GM12878 (cell line): Measurements from ENCODE around the gene KIF5A. TPM values are rescaled to one million over a fixed set of nuclear protein-coding genes. Genes with fewer than 3 reads are reported as not detected.
"Not testable (repeated sequence)": the region's sequence is repeated elsewhere in the genome, so short reads cannot be mapped to it uniquely, and the experiment has no call there.

ENCODE experiments used
- ATAC-seq: fragments of 200-7000 bp; cut with Tn5 transposase; 3 replicates; pipeline ENCODE4 v1.9.1; 2020; ENCODE audit warnings: mild to moderate bottlenecking, moderate library complexity
- BruUV-seq: library from RNA; stranded (reverse); fragments of 400-500 nt; replicated peaks from 2 replicates; lab custom pipeline; 2021; lab: Mats Ljungman, UMichigan
- CTCF ChIA-PET: fragments of 300-600 bp; sonication (Branson Sonifier 250); formaldehyde crosslinking; extraction: SDS; loops from one replicate; lab custom pipeline; 2021; ENCODE audit warnings: inconsistent platforms; lab: Yijun Ruan, JAX
- POLR2A ChIA-PET: fragments of 350-600 bp; formaldehyde crosslinking; extraction: SDS; loops from one replicate; lab custom pipeline; 2021; ENCODE audit warnings: inconsistent platforms; lab: Charles Lee
- RAD21 ChIA-PET: fragments of 300-600 bp; sonication (Branson Sonifier 250); formaldehyde crosslinking; loops from one replicate; lab custom pipeline; 2023; ENCODE audit warnings: antibody characterized with exemption; ENCODE audit not compliant: unreplicated experiment; lab: Charles Lee
- SMC1A ChIA-PET: fragments of 300-600 bp; sonication (Branson Sonifier 250); formaldehyde crosslinking; loops from one replicate; lab custom pipeline; 2023; ENCODE audit not compliant: unreplicated experiment, uncharacterized antibody; lab: Charles Lee
- DNase-seq: peaks from one replicate; pipeline ENCODE4 v3.0.0-alpha.2; 2011; ENCODE audit warnings: low read depth, low spot score
- FAIRE-seq: peaks from 3 replicates; lab custom pipeline; 2011; peaks lifted over from hg19 to GRCh38; lab: Jason Lieb, UNC
- H2AFZ ChIP-seq: 2 replicates; pipeline ENCODE4 v1.6.0; 2011; ENCODE audit warnings: low read depth, low read length, control low read depth; ENCODE audit not compliant: control insufficient read depth
- H3K27ac ChIP-seq: 2 replicates; pipeline ENCODE4 v1.5.1; 2011; ENCODE audit warnings: control low read depth; ENCODE audit not compliant: control insufficient read depth, insufficient read depth
- H3K27me3 ChIP-seq, 2 experiments: replicated peaks in 1 of 2; 2 replicates each; pipeline versions ENCODE4 v1.6.0 to v1.6.1; 2011; ENCODE audit warnings: low read length in 1 of 2; ENCODE audit not compliant: control insufficient read depth in 2 of 2, insufficient read depth in 2 of 2
- H3K36me3 ChIP-seq, 2 experiments: 2 replicates each; pipeline ENCODE4 v1.5.1; 2011; ENCODE audit warnings: low read length in 1 of 2; ENCODE audit not compliant: control insufficient read depth in 2 of 2, insufficient read depth in 2 of 2
- H3K4me1 ChIP-seq: 2 replicates; pipeline ENCODE4 v1.6.1; 2011; ENCODE audit warnings: mild to moderate bottlenecking, low read length, moderate library complexity, mixed read lengths; ENCODE audit not compliant: control insufficient read depth, insufficient read depth
- H3K4me2 ChIP-seq: 2 replicates; pipeline ENCODE4 v1.6.0; 2011; ENCODE audit warnings: control low read depth; ENCODE audit not compliant: control insufficient read depth, insufficient read depth
- H3K4me3 ChIP-seq: fragments of 200-600 bp; sonication (generic); 2 replicates; pipeline ENCODE4 v1.5.1; 2016
- H3K79me2 ChIP-seq: 2 replicates; pipeline ENCODE4 v1.6.0; 2011; ENCODE audit warnings: low read length; ENCODE audit not compliant: control insufficient read depth, insufficient read depth
- H3K9ac ChIP-seq: 2 replicates; pipeline ENCODE4 v1.8.0; 2011; ENCODE audit warnings: low read length, control low read depth, mixed read lengths; ENCODE audit not compliant: control insufficient read depth, insufficient read depth
- H3K9me3 ChIP-seq: replicated peaks from 3 replicates; pipeline ENCODE4 v1.5.1; 2011; ENCODE audit warnings: mild to moderate bottlenecking, low read length; ENCODE audit not compliant: control insufficient read depth, insufficient read depth
- H4K20me1 ChIP-seq: 2 replicates; pipeline ENCODE4 v1.6.0; 2011; ENCODE audit not compliant: control insufficient read depth, insufficient read depth
- CBFB ChIP-seq: IDR thresholded peaks from 2 replicates; pipeline ENCODE4 v1.6.1; 2016; ENCODE audit warnings: antibody characterized with exemption, low read depth
- EP300 ChIP-seq, 2 experiments: fragments of 150-350 bp in 1 of 2; IDR thresholded peaks; 2 replicates each; pipeline ENCODE4 v1.6.1; 2011 to 2012; ENCODE audit warnings: low read depth in 2 of 2, low read length in 2 of 2, borderline replicate concordance in 1 of 2, improper control_type of control experiment in 1 of 2, inconsistent platforms in 1 of 2; ENCODE audit not compliant: control insufficient read depth in 1 of 2
- POLR2AphosphoS5 ChIP-seq: IDR thresholded peaks from 2 replicates; pipeline ENCODE4 v1.6.1; 2011; ENCODE audit warnings: mild to moderate bottlenecking, low read length, inconsistent platforms
- WGBS: methylation state at CpG from one replicate; pipeline ENCODE4 v1.1.6; 2016; ENCODE audit warnings: low lambda C conversion rate; ENCODE audit not compliant: insufficient replicate concordance, insufficient coverage; ENCODE audit errors: missing lambda C conversion rate; 5-methylcytosine and 5-hydroxymethylcytosine counted together
- in situ Hi-C: fragments of 300-500 bp; cut with MboI; formaldehyde crosslinking; loops from 9 replicates; pipeline ENCODE4 v1.14.3; 2018; ENCODE audit warnings: mixed read lengths
- intact Hi-C: fragments of 100-400 bp; cut with micrococcal nuclease; formaldehyde crosslinking; loops from one replicate; pipeline ENCODE4 v1.14.2; 2022; ENCODE audit not compliant: unreplicated experiment
- polyA plus RNA-seq, 11 experiments: library from polyadenylated mRNA; depleted of rRNA in 4 of 11; unstranded in 6 of 11; stranded (reverse) in 5 of 11; fragments of >200 nt; fragmentation: Nextera tagmentation in 4 of 11; fragmentation: Illumina TruSeq in 1 of 11; extraction: Ambion mirVana in 4 of 11; extraction: Trizol in 1 of 11; gene quantifications; 1 replicate in 1 of 11; 2 replicates in 10 of 11; pipeline versions ENCODE4 v1.2.1 to v1.2.3, GENCODE V29; 2011 to 2016; ENCODE audit warnings: inconsistent platforms in 2 of 11, missing spikeins in 2 of 11, low read depth in 1 of 11
- total RNA-seq, 4 experiments: library from RNA; depleted of rRNA in 3 of 4; stranded (reverse); fragments of >200 nt in 3 of 4; fragmentation: Illumina TruSeq in 1 of 4; extraction: Trizol in 1 of 4; gene quantifications; 2 replicates each; pipeline versions ENCODE4 v1.2.1 to v1.2.3, GENCODE V29; 2013 to 2021

Gene KIF5A
- total and polyA plus RNA-seq, 10 of the 15 experiments (the other 5 are each of a cell fraction or from before 2014, with no cell fraction given) = 0.35 to 2.9 (median 0.97) TPM

DNA sequence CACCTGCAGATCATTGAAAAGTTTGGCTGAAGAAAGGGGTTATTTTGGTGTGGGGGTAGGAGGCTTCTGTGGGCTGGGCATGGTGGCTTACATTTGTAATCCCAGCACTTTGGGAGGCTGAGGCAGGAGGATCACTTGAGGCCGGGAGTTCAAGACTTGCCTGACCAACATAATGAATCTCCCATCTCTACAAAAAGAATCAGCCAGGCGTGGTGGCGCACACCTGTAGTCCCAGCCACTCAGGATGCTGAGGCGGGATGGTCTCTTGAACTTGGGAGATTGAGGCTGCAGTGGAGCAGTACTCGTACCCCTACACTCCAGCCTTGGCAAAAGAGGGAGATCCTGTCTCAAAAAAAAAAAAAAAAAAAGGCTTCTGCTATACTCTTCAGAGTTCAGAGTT is 36.6 kb upstream of the KIF5A start:
- FAIRE-seq = no peak
- in situ Hi-C loops = no loop called here

DNA sequence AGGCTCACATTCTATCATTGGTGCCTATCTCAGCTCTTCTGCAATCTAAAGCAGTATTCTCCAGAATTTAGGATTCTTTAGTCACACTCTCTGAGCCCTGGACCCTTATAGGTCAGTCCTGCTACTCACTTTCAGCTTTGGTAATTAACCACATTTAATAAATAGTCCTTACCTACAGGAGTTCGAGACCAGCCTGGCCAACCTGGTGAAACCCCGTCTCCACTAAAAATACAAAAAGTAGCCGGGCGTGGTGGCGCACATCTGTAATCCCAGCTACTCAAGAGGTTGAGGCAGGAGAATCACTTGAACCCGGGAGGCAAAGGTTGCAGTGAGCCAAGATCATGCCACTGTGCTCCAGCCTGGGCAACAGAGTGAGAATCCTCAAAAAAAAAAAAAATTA is 36.2 kb upstream of the KIF5A start:
- DNase-seq, BruUV-seq, H2AFZ ChIP-seq, H3K27ac ChIP-seq, H3K9me3 ChIP-seq, H3K4me3 ChIP-seq, FAIRE-seq, H3K4me1 ChIP-seq, ATAC-seq, H4K20me1 ChIP-seq, H3K4me2 ChIP-seq, RAD21 ChIA-PET, SMC1A ChIA-PET, intact Hi-C loops, H3K27me3 ChIP-seq, in situ Hi-C loops, H3K9ac ChIP-seq: not testable (repeated sequence)
- Histone ChIP-seq H3K36me3 (peaks cover 35 to 49% of the 10 kb centered on the region in 2 experiments), H3K79me2 (peaks cover 10% of the 10 kb centered on the region)
- 95% methylated on average over 6 of the region's 6 CpGs for WGBS
- POLR2A ChIA-PET = interaction anchor here (0.6 to 0.7 kb wide), 2 partner anchors 43 to 1176 kb away, joined by 3 read pairs; no protein-coding TSS in a partner anchor
- CTCF ChIA-PET = interaction anchor here (1.3 kb wide), 1 partner anchor 36 kb away, joined by 3 read pairs; no protein-coding TSS in a partner anchor

More for the DNA sequence above, 36.6 kb upstream of the KIF5A start:
- RAD21 ChIA-PET = no interaction called here
- intact Hi-C loops = no loop called here
- WGBS = 98% methylated on average over 5 of the region's 5 CpGs
- Histone ChIP-seq H4K20me1 (peaks cover 4% of the 10 kb centered on the region; the same call in 1 of the 2 replicates), H3K36me3 (peaks cover 35 to 49% of the 10 kb centered on the region in 2 experiments), H3K4me1 (no peaks in the 10 kb centered on the region; the same call in 1 of the 2 replicates), H3K9ac (no peak overlapping the region), H3K4me3 (no peak overlapping the region), H3K9me3 (no peaks in the 10 kb centered on the region), H3K27ac (no peak overlapping the region), H3K27me3 (no peaks in the 10 kb centered on the region), H3K79me2 (peaks cover 6% of the 10 kb centered on the region), H2AFZ (no peak overlapping the region), H3K4me2 (no peak overlapping the region)
- no TSS peak for BruUV-seq
- CTCF ChIA-PET = interaction anchor here (1.3 kb wide), 1 partner anchor 36 kb away, joined by 3 read pairs; no protein-coding TSS in a partner anchor
- TF ChIP-seq POLR2AphosphoS5 (0 out of 2 replicates have a peak, but pooled peaks have one; percentile 26), CBFB (no peak), EP300 (IDR thresholded peaks at IDR 0.05; ENCODE audit: borderline replicate concordance in 1 of 2, control insufficient read depth in 1 of 2, low read depth in 2 of 2, low read length in 2 of 2) (no peak)
- SMC1A ChIA-PET = no interaction called here
- ATAC-seq = no peak
- no peak for DNase-seq
- POLR2A ChIA-PET = interaction anchor here (0.6 to 0.7 kb wide), 2 partner anchors 42 to 1175 kb away, joined by 3 read pairs; no protein-coding TSS in a partner anchor

DNA sequence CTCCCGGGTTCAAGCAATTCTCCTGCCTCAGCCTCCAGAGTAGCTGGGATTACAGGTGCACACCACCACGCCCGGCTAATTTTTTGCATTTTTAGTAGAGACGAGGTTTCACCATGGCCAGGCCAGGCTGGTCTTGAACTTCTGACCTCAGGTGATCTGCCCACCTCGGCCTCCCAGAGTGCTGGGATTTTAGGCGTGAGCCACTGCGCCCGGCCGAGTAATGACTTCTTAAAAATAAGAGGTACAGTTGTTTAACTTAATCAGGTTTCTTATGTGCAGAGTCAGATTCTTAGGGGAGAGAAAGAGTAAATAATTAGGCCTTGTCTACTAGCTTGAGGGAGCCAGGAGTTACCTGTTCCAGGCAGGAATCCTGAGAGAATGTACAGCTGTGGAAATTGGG is 35.6 kb upstream of the KIF5A start:
- H3K27me3 ChIP-seq, DNase-seq, H3K4me3 ChIP-seq, RAD21 ChIA-PET, H3K4me2 ChIP-seq, H3K9ac ChIP-seq, BruUV-seq, H4K20me1 ChIP-seq, H2AFZ ChIP-seq, in situ Hi-C loops, H3K4me1 ChIP-seq, H3K27ac ChIP-seq, intact Hi-C loops, ATAC-seq, FAIRE-seq, H3K9me3 ChIP-seq: not testable (repeated sequence)
- Histone ChIP-seq H3K36me3 (peaks cover 35 to 49% of the 10 kb centered on the region in 2 experiments), H3K79me2 (peaks cover 16% of the 10 kb centered on the region)
- ChIA-PET SMC1A (interaction anchor here (2.2 kb wide), 1 partner anchor 17 kb away, joined by 6 read pairs; no protein-coding TSS in a partner anchor), POLR2A (interaction anchor here (0.7 kb wide), 1 partner anchor 1176 kb away, joined by 3 read pairs; no protein-coding TSS in a partner anchor), CTCF (interaction anchor here (1.3 kb wide), 1 partner anchor 37 kb away, joined by 3 read pairs; no protein-coding TSS in a partner anchor)
- WGBS = 97% methylated on average over 9 of the region's 9 CpGs
